Activated CD4-positive, CD25-positive, alpha-beta regulatory T cell treated with anti-CD3 and anti-CD28 coated beads, Interleukin-2, amount 50 U/mL, for 24 hours (primary cell): Measurements from ENCODE around the gene OR4K1.
"Not testable (repeated sequence)": the region's sequence is repeated elsewhere in the genome, so short reads cannot be mapped to it uniquely, and the experiment has no call there.

Experiments used
- ATAC-seq, 2 donors: fragments of 150-1000 bp; cut with Tn5 transposase; one replicate each; pipeline ENCODE4 v1.10.0; 2021; ENCODE audit warnings: mild to moderate bottlenecking in 1 of 2, moderate library complexity in 1 of 2

The OR4K1 gene, protein sequence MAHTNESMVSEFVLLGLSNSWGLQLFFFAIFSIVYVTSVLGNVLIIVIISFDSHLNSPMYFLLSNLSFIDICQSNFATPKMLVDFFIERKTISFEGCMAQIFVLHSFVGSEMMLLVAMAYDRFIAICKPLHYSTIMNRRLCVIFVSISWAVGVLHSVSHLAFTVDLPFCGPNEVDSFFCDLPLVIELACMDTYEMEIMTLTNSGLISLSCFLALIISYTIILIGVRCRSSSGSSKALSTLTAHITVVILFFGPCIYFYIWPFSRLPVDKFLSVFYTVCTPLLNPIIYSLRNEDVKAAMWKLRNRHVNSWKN

GRCh38 chr14:19930617-19931016 is at the start of gene OR4K1:
Gene OR4K1, plus strand, starts transcription at chr14:19930917. Its CDS starts 4,750 bp downstream, at chr14:19935667.
- no peak for ATAC-seq

DNA sequence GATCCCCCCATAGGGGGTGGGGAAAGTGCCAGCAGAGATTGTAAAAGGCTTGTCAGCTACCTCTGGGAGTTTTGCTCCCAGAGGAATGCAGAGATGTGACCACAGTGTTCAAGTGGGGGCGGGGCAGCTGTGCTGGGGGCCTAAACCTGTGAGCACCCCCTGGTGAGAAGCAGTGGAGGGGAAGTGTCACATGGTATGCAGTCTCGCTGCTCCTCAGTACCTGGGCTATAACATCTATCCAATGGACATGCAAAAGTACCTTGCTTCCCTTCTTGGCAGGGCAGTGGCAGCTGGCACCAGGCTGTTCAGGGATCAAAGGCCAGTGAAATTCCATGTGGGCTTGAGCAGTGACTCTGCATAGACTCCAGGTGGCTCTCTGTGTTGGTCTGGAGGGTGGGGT is 35.4 kb upstream of the OR4K1 start:
- ATAC-seq: no peak

DNA sequence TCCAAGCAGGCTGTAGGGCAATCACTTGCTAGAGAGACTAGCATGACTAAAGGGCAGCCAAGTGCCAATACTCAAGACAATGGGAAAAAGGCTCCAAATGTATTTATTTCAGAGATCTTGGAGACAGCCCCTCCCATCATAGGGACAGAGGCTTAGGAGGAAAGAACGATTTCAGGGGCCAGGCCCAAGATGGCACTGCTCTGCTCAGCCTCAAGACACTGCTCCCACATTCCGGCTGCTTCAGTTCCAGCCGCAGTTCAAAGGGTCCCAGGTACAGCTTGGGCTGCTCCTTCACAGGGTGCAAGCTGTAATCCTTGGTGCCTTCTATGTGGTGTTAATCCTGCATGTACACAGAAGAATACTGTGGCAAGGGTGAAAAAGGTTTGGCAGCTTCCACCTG is 29.7 kb upstream of the OR4K1 start:
- no peak for ATAC-seq

DNA sequence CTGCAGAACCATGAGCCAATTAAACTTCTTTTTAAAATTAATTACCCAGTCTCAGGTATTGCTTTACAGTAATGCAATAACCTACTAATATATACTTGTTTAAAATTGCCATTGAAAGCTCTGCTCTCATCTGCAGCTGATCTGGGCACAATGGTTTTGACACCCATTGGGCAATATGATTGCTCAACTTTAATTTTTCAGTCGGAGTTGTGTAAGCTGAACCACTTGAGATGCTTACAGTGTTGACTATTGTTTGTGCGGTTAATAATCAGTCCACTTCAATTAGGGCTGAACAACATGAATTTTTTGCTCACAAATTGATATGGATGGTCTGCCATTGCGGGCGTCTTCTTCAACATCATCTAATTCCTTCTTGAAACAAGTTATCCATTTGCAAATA is 28.3 kb upstream of the OR4K1 start:
- no peak for ATAC-seq

- ATAC-seq: no peak
Measured at GRCh38 chr14:19906665-19907064, 24.1 kb upstream of the OR4K1 start.

DNA sequence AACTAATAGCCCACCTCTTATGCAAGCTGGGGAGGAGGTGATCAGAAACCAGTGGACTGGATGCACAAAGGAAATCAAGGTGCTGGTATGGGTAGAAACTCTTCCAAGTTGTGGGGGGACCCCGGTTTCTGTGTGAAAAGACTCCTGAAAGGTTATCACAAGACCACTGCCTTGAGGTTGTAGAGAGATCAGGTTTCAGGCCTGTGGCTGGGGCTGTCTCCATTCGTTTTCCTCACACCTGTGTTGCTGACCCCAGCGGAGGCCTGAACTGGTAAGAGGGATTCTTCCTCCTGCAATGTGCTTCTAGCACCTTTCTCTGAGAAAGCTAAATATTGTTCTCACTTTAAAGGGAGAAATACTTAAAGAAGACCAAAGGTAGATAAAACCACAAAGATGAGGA is 19.6 kb upstream of the OR4K1 start:
- no peak for ATAC-seq

- ATAC-seq: no peak
Measured at GRCh38 chr14:19917243-19917642, 13.5 kb upstream of the OR4K1 start.

DNA sequence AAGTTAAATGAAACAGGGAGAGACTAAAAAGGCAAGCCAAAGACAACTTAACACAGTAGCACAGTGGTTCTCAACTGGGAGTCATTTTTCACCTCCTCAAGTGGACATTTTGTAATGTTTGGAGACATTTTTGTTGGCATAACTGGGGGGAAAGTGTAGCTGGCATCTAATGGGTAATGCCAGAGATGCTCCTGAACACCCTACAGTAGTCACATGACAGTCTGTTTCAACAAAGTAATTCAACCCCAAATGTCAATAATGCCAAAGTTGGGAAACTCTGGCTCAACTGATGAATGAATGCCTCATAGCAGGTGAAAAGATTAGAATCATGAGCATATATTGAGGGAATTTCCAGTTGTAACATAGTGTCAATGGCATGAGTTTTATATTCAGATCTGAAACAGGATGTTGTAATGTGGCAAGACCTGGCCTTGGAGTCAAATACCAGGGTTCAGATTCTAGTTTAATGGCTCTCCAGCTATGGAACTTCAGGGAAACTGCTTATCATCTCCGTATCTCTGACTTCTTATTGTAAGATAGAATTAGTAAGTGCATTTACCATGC is 12.7 kb upstream of the OR4K1 start:
- no peak for ATAC-seq

DNA sequence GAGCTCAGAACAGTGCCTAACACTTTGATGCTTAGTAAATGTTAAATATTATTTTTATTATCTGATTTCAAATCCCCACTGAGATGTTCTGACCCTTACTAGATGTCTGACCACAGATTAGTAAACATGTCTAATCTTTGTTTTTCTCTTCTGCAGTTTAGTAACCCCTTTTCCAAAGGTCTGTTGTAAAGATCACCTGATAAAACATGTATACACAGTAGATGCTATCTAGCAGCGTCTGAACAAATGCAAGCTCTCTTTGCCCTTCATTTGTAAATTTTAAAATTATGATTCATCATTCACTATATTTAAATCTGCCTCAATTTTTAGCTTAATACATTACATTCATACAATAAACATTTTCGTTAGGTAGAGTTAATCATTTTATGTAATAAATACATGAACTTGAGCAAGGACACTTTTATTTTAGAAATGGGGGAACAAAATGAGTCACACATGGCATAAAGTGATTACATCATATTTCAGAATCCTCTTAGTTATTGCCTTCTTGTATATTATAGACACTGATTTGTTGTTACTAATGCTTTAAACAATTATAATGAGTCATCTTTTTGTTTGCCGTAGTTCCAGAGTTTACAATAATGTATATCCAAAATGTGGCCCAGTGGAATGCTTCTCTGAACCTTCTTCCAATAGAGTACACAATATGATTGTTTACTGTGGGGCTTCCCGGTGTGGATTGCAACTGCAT is 12.0 kb upstream of the OR4K1 start:
- no peak for ATAC-seq

DNA sequence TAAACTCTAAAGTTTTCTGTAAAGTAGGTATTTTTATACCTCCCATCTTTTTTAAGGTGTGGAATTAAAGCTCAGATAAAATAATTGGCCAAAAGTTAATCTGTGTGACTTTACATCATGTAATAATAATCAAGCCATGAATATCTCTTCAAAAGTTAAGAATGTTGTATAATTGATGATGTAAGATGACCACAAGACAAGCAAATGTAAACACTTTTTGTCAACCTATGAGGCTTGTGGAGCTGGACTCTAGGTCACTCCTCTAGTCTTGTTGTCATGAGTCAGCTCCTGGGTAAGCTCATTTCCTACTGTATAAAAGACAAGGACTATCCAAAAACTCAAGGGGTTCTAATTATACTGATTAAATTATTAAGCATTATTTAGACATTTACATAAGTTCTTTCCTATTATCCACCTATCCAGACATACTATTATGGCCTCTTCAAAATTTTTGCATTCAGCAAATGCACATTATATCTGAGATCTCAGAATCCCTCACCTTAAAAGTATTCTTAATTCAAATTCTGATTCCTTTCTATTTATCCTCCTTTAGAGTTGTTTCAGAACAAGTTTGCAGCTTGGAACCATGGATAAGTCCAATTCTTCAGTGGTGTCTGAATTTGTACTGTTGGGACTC is 10.6 kb upstream of the OR4K1 start, which contains the start of gene OR4K5:
OR4K5 (plus strand) TSS at position 587 of the 637 bp plus-strand sequence; CDS start at position 587, 0 bp downstream.
- ATAC-seq: no peak

- peak in 1 of 2 donors; percentile 13 for ATAC-seq
Measured at GRCh38 chr14:19941668-19942067, 11.0 kb downstream of the OR4K1 start.

- ATAC-seq: no peak
Measured at GRCh38 chr14:19947413-19948090, 16.8 kb downstream of the OR4K1 start.

DNA sequence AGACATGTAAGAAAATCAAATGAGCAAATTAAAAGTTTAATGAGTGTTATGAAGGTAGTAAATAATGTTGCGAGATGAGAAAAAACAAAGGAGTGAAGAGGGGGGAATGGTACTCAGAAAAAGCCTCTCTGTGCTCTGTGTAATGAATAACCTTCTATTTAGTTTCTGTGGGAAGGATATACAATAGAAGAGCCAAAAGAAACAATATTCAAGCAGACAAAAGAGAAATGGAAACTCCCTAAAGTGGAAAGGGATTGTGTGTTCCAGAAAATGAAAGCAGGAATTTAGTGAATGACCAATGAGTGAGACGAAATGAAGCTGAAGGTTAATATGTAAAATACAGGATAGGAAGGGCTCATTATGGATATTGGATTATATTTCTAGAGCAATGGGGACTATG is 18.5 kb downstream of the OR4K1 start:
- no peak for ATAC-seq

DNA sequence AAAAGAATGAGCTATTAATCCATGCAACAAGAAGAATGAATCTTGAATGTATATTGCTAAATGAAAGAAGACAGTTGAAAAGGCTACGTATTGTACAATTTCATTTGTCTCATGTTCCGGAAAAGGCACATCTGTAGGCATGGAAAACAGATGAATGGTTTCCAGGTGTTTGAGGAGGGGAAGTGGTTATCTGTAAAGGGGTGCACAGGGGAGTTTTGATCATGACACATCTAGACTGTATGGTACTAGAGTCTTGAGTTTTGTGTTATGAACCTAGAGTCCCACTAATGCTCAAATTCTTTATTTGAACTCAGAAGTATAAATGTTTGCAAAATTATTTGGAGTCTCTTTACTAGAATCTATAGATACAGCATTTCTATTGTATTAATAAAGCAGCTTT is 39.0 kb downstream of the OR4K1 start:
- not testable (repeated sequence) for ATAC-seq

- ATAC-seq: no peak
Measured at GRCh38 chr14:19974844-19975243, 44.1 kb downstream of the OR4K1 start.

DNA sequence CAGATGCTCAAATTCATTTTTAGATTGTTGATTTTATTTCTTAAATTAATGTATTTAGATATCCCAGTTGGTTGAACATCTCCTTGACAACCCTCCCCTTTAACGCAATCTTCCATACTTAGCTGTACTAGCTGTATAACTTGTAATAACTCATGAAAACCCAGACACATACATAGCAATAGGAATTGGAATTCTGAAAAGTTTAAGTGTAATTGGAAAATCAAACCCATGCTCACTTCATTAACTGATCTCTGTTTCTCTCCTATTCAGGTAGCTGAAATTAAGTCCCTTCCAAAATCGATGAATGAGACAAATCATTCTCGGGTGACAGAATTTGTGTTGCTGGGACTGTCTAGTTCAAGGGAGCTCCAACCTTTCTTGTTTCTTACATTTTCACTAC is 44.6 kb downstream of the OR4K1 start, which contains the start of gene OR4K15:
OR4K15 (plus strand) TSS at position 301 of the 400 bp plus-strand sequence; CDS start at position 301, 0 bp downstream.
- ATAC-seq: no peak
